Measurements from ENCODE around the gene HOTAIR.

HOTAIR gene

GRCh38 chr12:53948650-53949593, 25.8 kb downstream of the HOTAIR start:
- DNase-seq (ENCODE audit: low read depth in 1 of 2, low spot score in 1 of 2): no peak

GRCh38 chr12:53947743-53948142, 27.0 kb downstream of the HOTAIR start:
- DNase-seq (ENCODE audit: low read depth in 1 of 2, low spot score in 1 of 2): no peak

DNA sequence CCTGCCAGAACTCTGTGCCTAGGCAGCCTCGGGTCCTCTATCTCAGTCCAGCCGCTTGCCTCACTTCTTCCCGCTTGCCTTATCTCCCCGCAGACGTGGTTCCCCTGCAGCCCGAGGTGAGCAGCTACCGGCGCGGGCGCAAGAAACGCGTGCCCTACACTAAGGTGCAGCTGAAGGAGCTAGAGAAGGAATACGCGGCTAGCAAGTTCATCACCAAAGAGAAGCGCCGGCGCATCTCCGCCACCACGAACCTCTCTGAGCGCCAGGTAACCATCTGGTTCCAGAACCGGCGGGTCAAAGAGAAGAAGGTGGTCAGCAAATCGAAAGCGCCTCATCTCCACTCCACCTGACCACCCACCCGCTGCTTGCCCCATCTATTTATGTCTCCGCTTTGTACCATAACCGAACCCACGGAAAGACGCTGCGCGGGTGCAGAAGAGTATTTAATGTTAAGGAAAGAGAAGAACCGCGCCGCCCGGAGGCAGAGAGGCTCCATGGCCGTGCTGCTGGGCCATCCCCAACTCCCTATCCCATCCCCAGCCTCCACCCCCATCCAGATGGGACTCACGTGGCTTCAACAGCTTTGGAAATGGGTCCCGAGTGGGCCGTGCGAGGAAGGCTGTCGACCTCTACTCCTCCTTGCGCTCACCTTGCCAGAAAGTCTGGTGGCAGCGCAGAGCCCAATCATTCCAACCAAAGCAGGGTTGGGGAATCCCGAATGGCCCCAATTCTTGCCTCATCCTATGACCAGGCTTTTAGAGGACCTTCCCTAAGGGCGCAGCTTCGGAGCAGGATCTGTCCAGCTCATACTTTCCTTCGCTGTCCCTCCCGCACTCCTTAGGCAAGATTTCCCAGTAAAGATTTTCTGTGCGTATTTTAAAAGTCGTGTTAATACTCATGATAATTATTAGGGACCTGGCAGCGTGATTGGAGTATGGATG, 29.6 kb downstream of the HOTAIR start:
- no peak for DNase-seq (ENCODE audit: low read depth in 1 of 2, low spot score in 1 of 2)

- DNase-seq (ENCODE audit: low read depth in 1 of 2, low spot score in 1 of 2): no peak
These were observed 30.5 kb downstream of the HOTAIR start for GRCh38 chr12:53944209-53944608.

DNA sequence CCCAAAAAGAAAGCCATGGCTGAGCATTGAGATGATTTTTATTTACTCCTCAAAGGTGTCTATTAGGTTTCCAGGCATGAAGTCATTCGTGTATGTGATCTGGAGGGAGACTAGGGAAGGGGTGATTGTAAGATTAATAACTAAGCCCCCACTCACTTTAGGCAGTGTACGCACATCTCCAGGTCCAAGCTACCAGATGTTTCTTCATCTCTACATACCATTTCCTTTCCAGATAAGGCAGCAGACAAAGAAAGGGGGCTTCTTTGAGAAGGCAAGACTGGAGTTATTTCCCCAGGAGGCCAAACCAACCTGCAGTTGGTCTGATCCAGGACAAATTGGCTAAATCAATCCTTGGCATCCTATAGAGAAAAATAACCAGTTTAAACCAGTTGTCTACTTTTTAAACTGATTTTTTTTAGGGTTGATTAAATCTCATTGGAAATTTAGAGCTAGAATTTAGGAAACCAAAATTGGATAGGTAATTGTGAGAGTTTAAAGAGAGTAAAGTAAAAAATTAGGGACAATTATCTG, 32.2 kb downstream of the HOTAIR start:
- no peak for DNase-seq (ENCODE audit: low read depth in 1 of 2, low spot score in 1 of 2)

DNA sequence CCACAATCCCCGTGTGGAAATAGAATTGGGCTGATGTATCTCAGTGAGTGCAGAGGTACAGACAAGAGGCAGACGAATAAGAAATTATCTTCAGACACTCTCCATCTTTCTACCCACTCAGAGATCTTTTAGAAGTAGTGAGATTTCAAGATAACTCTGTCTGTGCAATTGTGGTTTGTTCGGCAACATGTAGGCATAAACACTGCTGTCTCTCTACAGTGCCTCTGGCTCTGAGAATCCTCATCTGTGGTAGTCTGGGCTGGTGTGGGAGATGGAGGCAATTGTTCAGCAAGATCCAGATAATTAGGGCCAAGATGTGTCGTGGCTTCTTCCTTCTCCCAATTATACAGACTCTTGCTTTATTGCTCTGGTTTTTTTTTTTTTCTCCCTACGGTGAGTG, 33.0 kb downstream of the HOTAIR start:
- no peak for DNase-seq (ENCODE audit: low read depth in 1 of 2, low spot score in 1 of 2)

- no peak for DNase-seq (ENCODE audit: low read depth in 1 of 2, low spot score in 1 of 2)
These were observed 33.6 kb downstream of the HOTAIR start for GRCh38 chr12:53941187-53941586.

GRCh38 chr12:53940443-53941014, 34.2 kb downstream of the HOTAIR start:
- no peak for DNase-seq (ENCODE audit: low read depth in 1 of 2, low spot score in 1 of 2)

- DNase-seq (ENCODE audit: low read depth in 1 of 2, low spot score in 1 of 2): no peak
These were observed 35.3 kb downstream of the HOTAIR start for GRCh38 chr12:53939141-53940108.

DNA sequence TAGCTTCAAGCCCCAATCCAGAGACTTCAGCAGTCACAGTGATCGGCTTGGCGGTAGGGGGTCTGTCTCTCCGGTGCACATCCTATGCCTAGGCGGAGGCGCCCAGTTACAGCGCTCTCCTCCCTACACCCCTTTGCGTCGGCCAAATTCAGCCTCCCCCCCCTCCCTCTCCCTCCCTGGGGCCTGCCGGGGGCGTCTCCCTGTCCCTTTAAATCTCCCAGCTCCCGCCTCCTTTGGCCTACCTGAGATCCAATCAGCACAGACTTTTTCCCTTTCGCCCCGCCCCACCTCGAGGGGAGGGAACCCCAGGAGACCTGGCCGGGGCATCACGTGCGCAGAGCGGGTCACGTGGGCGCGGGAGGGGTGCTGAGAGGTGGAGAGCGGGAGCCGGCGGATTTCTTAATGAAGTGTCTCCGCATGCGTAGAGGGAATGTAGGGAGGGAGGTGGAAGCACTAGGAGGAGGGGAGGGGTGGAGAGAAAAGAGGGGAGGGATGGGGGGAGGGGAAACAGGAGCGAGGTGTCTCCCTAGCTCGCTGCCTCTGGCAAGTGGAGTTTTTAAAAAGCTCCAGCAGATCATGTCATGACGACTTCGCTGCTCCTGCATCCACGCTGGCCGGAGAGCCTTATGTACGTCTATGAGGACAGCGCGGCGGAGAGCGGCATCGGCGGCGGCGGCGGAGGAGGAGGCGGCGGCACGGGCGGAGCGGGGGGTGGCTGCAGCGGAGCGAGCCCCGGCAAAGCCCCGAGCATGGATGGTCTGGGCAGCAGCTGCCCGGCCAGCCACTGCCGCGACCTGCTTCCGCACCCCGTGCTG, 36.2 kb downstream of the HOTAIR start, which contains the start of gene HOXC13:
Gene HOXC13, plus strand, starts transcription at position 506 of the 815 bp plus-strand sequence. Its CDS starts 76 bp downstream, at position 582.
- DNase-seq (ENCODE audit: low read depth in 1 of 2, low spot score in 1 of 2): peak in 1 of 2 donors; percentile 52

GRCh38 chr12:53937596-53938325, 37.0 kb downstream of the HOTAIR start:
- no peak for DNase-seq (ENCODE audit: low read depth in 1 of 2, low spot score in 1 of 2)

- no peak for DNase-seq (ENCODE audit: low read depth in 1 of 2, low spot score in 1 of 2)
These were observed 37.7 kb downstream of the HOTAIR start for GRCh38 chr12:53937099-53937498.

GRCh38 chr12:53935383-53936341, 39.1 kb downstream of the HOTAIR start:
- no peak for DNase-seq (ENCODE audit: low read depth in 1 of 2, low spot score in 1 of 2)

- no peak for DNase-seq (ENCODE audit: low read depth in 1 of 2, low spot score in 1 of 2)
These were observed 41.8 kb downstream of the HOTAIR start for GRCh38 chr12:53932915-53933314.

- DNase-seq (ENCODE audit: low read depth in 1 of 2, low spot score in 1 of 2): no peak
These were observed 42.7 kb downstream of the HOTAIR start for GRCh38 chr12:53931844-53932581.

DNA sequence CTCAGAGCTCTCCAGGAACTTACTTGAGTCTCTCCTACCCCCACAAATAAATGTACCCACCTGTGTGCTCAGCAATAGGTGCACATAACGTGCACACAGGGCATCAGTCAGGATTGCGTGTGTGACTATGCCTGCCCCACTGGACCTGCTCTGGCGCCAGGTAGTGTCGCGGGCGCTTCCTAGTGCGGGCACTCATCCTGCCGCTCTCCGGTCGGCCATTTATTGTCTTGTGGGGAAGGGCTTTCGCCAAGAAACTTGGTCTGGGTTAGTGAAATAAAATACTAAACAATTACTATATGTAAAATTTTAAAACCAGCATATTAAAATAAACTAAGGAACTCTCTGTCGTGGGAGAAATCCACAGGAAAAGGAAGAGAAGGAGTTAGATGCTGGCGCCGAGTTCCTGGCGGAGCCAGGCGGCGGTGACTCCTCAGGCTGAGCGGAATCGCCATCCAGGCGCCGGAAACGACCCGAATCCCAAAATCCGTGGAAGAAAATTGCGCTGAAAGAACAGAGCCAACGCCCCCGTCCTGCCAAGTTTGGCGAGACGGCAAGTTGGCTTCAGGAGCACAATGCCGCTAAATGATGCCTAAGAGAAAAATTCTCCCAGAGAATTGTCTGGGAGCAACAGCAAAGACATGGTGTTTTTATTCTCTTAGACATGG, 44.0 kb downstream of the HOTAIR start:
- no peak for DNase-seq (ENCODE audit: low read depth in 1 of 2, low spot score in 1 of 2)
